ENCODE results near the gene F3. TPM values are rescaled to one million over a fixed set of nuclear protein-coding genes. Genes with fewer than 3 reads are reported as not detected.
"Not testable (repeated sequence)": the region's sequence is repeated elsewhere in the genome, so short reads cannot be mapped to it uniquely, and the experiment has no call there.

F3 gene
- total RNA-seq, 2 experiments from 2014 or later: 0.10 TPM; not detected in 1

DNA sequence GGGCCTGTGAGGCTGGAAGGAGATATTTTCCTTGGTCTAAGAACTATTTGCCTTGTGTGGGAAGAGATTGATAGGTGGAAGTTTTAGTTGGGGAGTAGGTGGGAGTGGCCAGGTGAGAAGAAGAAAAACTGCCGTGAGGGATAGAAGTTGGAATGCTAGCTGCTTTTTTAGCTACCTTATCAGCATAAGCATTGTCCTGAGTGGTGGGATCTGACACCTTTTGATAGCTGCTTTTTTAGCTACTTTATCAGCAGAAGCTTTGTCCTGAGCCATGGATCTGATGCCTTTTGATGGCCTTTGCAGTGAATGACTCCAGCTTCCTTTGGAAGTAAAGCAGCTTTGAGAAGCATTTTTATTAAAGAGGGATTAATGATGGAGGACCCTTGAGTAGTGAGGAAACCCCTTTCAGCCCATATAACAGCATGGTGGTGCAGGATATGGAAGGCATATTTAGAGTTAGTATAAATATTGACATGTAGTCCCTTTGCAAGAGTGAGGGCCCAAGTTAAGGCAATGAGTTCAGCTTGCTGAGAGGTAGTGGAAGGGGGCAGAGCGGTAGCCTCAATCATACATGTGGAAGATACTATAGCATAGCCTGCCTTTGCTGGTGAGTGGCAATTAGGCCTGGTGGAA lies 26.5 kb upstream of the F3 start:
- H3K27me3 Mint-ChIP-seq (ENCODE audit: low read depth); H3K4me3 Mint-ChIP-seq; H3K4me1 Mint-ChIP-seq (ENCODE audit: low read depth); H3K36me3 Mint-ChIP-seq (ENCODE audit: low read depth); H3K27ac Mint-ChIP-seq; DNase-seq; CTCF ChIA-PET; intact Hi-C loops (cut with micrococcal nuclease): not testable (repeated sequence)
- peaks cover 15% of the 10 kb centered on the region for H3K9me3 Mint-ChIP-seq

DNA sequence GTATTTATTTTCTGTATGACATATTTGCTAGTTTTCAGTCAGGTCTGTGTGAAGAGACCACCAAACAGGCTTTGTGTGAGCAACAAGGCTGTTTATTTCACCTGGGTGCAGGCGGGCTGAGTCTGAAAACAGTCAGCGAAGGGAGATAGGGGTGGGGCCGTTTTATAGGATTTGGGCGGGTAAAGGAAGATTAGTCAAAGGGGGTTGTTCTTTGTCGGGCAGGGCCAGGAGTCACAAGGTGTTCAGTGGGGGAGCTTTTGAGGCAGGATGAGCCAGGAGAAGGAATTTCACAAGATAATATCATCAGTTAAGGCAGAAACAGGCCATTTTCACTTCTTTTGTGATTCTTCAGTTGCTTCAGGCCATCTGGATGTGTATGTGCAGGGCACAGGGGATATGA lies 24.9 kb upstream of the F3 start:
- H3K36me3 Mint-ChIP-seq (ENCODE audit: low read depth); H3K4me1 Mint-ChIP-seq (ENCODE audit: low read depth); H3K27ac Mint-ChIP-seq; intact Hi-C loops (cut with micrococcal nuclease); H3K4me3 Mint-ChIP-seq; H3K27me3 Mint-ChIP-seq (ENCODE audit: low read depth); CTCF ChIA-PET; DNase-seq; H3K9me3 Mint-ChIP-seq: not testable (repeated sequence)

DNA sequence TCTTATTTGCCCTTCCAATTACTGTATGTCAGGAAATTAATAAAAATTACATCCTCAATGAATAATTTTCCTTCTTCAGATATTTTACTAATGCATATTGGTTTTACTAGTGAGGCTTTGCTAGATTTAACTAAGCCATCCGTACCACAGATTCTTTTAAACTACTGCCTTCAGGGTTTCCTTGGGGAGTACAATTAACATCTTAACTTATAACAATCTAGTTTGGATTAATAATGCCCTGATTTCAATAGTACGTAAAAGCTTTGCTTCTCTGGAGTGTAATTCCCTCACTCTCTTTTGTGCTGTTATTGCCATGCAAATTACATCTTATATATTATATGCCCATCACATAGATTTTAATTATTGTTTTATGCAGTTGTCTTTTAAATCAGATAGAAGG lies 24.3 kb upstream of the F3 start:
- DNase-seq: no peak
- CTCF ChIA-PET: interaction anchor here (1.1 kb wide), 1 partner anchor 17 kb away, joined by 6 read pairs; no protein-coding TSS in a partner anchor
- Mint-ChIP-seq H3K27ac (no peak overlapping the region), H3K4me3 (no peak overlapping the region), H3K27me3 (ENCODE audit: low read depth) (no peaks in the 10 kb centered on the region), H3K36me3 (ENCODE audit: low read depth) (no peaks in the 10 kb centered on the region), H3K9me3 (peaks cover 4% of the 10 kb centered on the region), H3K4me1 (ENCODE audit: low read depth) (no peaks in the 10 kb centered on the region)
- intact Hi-C loops (cut with micrococcal nuclease): no loop called here

DNA sequence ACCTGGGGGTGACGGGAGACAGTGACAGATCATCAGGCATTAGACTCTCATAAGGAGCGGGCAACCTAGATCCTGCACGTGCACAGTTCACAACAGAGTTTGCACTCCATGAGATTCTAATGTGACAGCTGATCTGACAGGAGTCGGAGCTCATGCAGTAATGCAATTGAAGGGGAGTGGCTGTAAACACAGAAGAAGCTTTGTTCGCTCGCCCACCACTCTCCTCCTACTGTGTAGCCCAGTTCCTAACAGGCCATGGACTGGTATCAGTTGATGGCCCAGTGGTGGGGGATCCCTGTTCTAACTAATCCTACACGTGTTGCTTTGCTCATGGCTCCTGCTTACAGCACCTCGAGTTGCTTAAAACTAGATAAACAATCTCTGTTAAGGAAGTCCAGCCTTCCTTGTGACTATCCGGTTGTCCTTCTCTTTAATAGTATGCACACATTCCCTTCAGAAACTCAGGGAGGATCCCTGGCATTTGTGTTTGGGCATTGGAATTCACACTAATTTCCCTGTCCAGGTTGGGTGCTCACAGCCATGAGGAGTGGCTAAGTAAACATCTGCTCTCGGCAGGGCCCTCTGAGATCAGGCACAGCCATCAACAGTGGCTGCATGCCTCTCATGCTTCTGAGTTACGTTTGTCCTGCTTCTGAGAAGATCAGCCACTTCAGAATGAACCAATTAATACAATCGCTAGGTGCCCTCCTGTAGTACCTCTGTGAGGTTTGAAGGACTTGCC lies 21.1 kb upstream of the F3 start:
- CTCF ChIA-PET: no interaction called here
- Mint-ChIP-seq H3K36me3 (ENCODE audit: low read depth) (no peaks in the 10 kb centered on the region), H3K27me3 (ENCODE audit: low read depth) (no peaks in the 10 kb centered on the region), H3K4me1 (ENCODE audit: low read depth) (no peaks in the 10 kb centered on the region), H3K9me3 (no peaks in the 10 kb centered on the region), H3K4me3 (no peak overlapping the region), H3K27ac (no peak overlapping the region)
- no peak for DNase-seq
- intact Hi-C loops (cut with micrococcal nuclease): no loop called here

DNA sequence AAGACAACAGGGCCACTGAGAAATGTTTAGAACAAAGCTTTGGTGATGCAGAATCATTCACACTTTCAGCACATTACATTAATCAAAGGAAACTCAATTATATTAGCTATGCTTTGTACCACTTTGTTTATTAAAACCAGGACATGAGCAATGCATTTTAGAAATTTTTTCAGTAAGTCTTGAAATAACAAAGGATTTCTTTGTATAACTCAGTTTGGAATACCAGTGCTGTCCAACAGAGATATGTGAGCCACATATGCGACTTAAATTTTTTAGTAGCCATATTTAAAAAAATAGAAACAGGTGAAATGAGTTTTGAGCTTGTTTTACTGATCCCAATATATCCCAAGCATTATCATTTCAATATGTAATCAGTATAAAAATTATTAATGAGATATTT lies 18.8 kb upstream of the F3 start:
- Mint-ChIP-seq H3K36me3 (ENCODE audit: low read depth) (no peaks in the 10 kb centered on the region), H3K9me3 (no peaks in the 10 kb centered on the region), H3K27ac (no peak overlapping the region), H3K4me1 (ENCODE audit: low read depth) (no peaks in the 10 kb centered on the region), H3K4me3 (no peak overlapping the region), H3K27me3 (ENCODE audit: low read depth) (no peaks in the 10 kb centered on the region)
- intact Hi-C loops (cut with micrococcal nuclease): no loop called here
- CTCF ChIA-PET: no interaction called here
- no peak for DNase-seq

DNA sequence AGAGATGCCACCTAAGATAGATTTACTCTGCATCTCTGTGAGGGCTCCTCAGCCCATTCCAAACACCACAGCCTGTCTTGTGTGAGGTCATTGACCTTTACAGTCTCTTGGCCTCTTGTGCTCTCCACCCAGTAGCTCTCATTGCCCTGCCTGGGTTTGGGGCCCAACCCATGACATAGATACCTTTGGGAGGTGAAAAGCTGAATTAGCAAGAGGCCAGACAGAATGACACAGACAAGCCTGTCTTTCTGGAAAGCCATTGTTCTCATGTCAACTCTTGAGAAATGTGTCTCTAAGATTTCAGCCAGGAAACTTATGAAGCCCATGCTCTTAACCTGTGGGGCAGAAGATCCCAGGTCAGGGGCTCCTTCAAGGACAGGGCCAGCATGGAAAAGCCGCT lies 18.4 kb upstream of the F3 start:
- CTCF ChIA-PET: no interaction called here
- DNase-seq: no peak
- intact Hi-C loops (cut with micrococcal nuclease): no loop called here
- Mint-ChIP-seq H3K4me1 (ENCODE audit: low read depth) (no peaks in the 10 kb centered on the region), H3K36me3 (ENCODE audit: low read depth) (no peaks in the 10 kb centered on the region), H3K27me3 (ENCODE audit: low read depth) (peaks cover 3% of the 10 kb centered on the region), H3K9me3 (no peaks in the 10 kb centered on the region), H3K4me3 (no peak overlapping the region), H3K27ac (no peak overlapping the region)

DNA sequence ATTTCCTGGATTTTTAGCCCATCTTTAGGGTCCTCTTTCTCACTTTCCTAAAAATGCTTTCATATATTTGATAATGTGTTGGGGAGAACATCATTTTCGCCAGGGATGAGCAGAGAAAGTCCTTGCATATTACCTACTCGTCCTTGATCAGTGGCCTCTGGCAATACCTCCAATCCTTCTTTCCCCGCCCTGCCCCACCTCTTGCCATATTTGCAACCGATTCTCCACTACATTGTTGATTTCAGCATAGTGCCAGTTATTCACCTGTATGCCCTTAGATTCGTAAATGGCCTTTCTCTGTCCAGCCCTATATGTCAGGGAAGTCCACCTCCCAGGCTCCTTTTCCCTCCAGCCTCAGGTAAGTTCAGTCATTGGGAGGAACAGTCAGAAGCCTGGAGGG lies 13.5 kb upstream of the F3 start:
- Mint-ChIP-seq H3K4me3 (no peak overlapping the region), H3K27me3 (ENCODE audit: low read depth) (peaks cover 5% of the 10 kb centered on the region), H3K36me3 (ENCODE audit: low read depth) (no peaks in the 10 kb centered on the region), H3K9me3 (no peaks in the 10 kb centered on the region), H3K27ac (no peak overlapping the region), H3K4me1 (ENCODE audit: low read depth) (no peaks in the 10 kb centered on the region)
- intact Hi-C loops (cut with micrococcal nuclease): no loop called here
- CTCF ChIA-PET: no interaction called here
- no peak for DNase-seq

DNA sequence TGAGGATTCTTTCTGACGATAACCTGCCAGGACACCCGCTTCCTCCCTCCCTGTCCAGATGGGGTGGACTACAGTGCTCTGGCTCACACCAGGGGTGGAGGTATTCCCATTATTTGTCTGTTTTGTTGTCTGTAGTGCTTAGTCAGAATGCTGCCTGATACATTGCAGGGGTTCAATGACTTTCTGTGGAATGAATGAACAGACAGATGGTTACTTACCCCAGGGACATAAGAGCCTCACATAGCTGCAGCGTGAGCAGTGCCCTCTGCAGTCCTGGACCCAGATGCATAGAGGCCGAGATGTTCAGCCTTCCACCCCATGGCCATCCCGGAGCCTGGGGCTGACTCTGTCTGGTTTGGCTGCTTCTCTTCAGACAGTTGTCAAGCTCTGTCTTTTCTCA lies 13.0 kb upstream of the F3 start:
- no peaks in the 10 kb centered on the region for H3K4me1 Mint-ChIP-seq (ENCODE audit: low read depth)
- intact Hi-C loops (cut with micrococcal nuclease): no loop called here

DNA sequence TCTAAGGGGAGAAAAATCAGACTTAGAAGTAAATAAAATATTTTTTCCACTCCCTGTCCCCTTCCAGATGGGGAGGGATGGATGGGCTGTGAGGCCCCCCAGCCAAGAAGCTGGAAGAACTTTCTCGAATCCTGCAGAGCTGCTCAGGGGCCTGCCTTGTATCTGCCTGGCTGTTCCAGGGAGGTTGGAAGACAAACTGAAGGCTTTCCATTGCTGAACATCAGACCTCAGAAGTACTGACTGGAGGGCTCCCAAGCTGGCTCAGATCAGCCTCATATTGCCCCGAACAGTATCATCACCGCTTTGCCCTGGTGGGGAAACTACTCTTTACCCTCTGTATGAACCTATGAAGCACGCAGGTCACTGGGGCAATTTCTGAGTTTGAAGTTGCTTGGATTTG lies 12.4 kb upstream of the F3 start:
- Mint-ChIP-seq H3K9me3 (no peaks in the 10 kb centered on the region), H3K27me3 (ENCODE audit: low read depth) (peaks cover 7% of the 10 kb centered on the region), H3K36me3 (ENCODE audit: low read depth) (no peaks in the 10 kb centered on the region), H3K4me3 (no peak overlapping the region), H3K4me1 (ENCODE audit: low read depth) (no peaks in the 10 kb centered on the region), H3K27ac (no peak overlapping the region)
- CTCF ChIA-PET: no interaction called here
- intact Hi-C loops (cut with micrococcal nuclease): no loop called here
- no peak for DNase-seq

More for the DNA sequence above, 13.0 kb upstream of the F3 start:
- H3K9me3 Mint-ChIP-seq: no peaks in the 10 kb centered on the region
- no peaks in the 10 kb centered on the region for H3K36me3 Mint-ChIP-seq (ENCODE audit: low read depth)
- CTCF ChIA-PET: no interaction called here
- H3K27ac Mint-ChIP-seq: no peak overlapping the region
- peaks cover 7% of the 10 kb centered on the region for H3K27me3 Mint-ChIP-seq (ENCODE audit: low read depth)
- H3K4me3 Mint-ChIP-seq: no peak overlapping the region
- no peak for DNase-seq

DNA sequence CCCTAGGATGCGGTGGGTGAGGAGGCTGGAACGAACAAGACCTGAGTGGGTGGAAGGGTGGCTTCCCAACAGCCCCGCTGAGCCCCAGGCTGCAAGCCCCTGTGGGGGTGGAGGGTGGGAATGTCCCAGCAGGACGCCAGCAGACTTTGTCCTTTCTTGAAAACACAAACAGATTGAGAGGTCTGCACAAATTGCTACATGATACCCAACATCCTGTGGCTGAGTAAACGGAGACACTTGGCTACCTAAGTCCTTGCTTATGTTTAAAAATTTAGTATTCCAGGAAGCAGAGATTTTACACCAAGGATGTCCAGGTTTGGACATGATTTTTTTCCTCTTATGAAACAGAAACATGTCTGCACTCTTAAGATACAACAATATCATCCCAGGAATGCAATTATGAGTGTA lies 11.8 kb upstream of the F3 start:
- H3K9me3 Mint-ChIP-seq: no peaks in the 10 kb centered on the region
- intact Hi-C loops (cut with micrococcal nuclease): no loop called here
- peaks cover 7% of the 10 kb centered on the region for H3K27me3 Mint-ChIP-seq (ENCODE audit: low read depth)
- no peak overlapping the region for H3K4me3 Mint-ChIP-seq
- no peaks in the 10 kb centered on the region for H3K4me1 Mint-ChIP-seq (ENCODE audit: low read depth)
- no peak overlapping the region for H3K27ac Mint-ChIP-seq
- DNase-seq: no peak
- no peaks in the 10 kb centered on the region for H3K36me3 Mint-ChIP-seq (ENCODE audit: low read depth)
- CTCF ChIA-PET: no interaction called here

DNA sequence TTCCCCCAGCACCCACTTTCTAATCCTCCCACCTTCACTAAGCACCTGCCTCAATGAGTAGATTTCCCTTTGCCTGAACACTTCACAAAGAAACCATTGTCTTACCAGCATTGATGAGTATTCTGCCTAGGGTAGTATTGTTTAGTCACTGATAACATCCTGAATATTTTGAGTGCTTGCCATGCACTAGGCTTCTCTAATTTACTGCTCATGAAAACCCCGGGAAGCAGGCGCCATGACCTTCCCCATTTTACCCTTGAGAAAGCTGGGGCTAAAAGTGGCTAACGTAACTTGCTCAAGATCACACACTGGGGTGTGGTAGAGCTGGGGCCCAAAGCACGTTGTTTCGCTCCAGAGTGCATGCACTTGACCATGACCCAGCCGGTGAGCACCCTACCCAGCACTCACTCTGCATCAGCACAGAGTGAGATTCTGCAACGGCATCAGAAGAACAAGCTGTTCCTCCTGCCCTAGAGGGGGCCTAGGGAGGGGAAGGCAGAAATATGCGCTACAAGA lies 10.6 kb upstream of the F3 start:
- DNase-seq: no peak
- Mint-ChIP-seq H3K27ac (no peak overlapping the region), H3K27me3 (ENCODE audit: low read depth) (peaks cover 7% of the 10 kb centered on the region), H3K9me3 (no peaks in the 10 kb centered on the region), H3K4me3 (no peak overlapping the region), H3K4me1 (ENCODE audit: low read depth) (no peaks in the 10 kb centered on the region), H3K36me3 (ENCODE audit: low read depth) (no peaks in the 10 kb centered on the region)
- CTCF ChIA-PET: no interaction called here
- intact Hi-C loops (cut with micrococcal nuclease): no loop called here

DNA sequence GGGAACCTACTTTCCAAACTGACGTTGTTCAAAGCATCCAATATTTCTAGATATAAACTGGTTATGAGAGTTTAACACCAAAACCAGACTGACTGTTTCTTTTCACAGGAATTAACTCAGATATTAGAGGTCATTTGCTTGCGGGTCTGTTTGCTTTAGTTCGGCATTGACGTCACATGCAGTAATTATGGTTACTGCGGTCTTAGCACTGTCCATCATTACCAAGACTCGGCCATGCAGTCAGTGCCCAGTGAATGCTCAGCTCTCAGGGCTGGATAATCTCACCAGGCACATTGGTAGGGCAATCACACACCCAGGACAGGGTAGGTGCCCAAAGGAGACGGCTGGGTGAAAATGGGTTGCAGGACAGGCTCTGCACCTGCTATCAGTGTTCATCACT lies 9.9 kb upstream of the F3 start:
- intact Hi-C loops (cut with micrococcal nuclease): no loop called here
- Mint-ChIP-seq H3K27ac (no peak overlapping the region), H3K4me1 (ENCODE audit: low read depth) (no peaks in the 10 kb centered on the region), H3K36me3 (ENCODE audit: low read depth) (no peaks in the 10 kb centered on the region), H3K9me3 (no peaks in the 10 kb centered on the region), H3K4me3 (no peak overlapping the region), H3K27me3 (ENCODE audit: low read depth) (peaks cover 13% of the 10 kb centered on the region)
- DNase-seq: no peak
- CTCF ChIA-PET: no interaction called here

DNA sequence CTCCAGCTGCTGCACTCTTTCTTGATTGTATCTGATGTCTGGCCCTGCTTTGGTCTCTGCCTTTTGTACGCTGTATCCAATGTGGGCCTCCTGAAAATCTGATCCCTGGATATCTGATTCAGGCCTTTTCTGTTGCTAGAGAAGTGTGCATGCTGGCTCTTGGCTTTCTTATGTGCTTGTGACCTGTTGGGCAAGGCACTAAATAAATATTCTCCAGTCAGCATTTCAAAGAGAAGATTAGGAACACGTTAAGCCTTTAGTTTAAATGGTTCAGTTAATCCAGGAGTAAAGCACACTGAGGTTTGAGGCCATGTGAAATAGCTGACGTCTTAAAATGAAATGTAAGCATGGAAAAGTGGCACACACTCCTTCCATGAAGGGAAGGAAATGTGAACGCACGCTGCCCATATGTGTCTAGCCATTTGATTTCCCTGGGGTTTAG lies 9.3 kb upstream of the F3 start:
- no peak overlapping the region for H3K4me3 Mint-ChIP-seq
- H3K27ac Mint-ChIP-seq: no peak overlapping the region
- peaks cover 17% of the 10 kb centered on the region for H3K27me3 Mint-ChIP-seq (ENCODE audit: low read depth)
- H3K4me1 Mint-ChIP-seq (ENCODE audit: low read depth): no peaks in the 10 kb centered on the region
- H3K9me3 Mint-ChIP-seq: no peaks in the 10 kb centered on the region
- intact Hi-C loops (cut with micrococcal nuclease): no loop called here
- no peaks in the 10 kb centered on the region for H3K36me3 Mint-ChIP-seq (ENCODE audit: low read depth)
- DNase-seq: no peak
- CTCF ChIA-PET: interaction anchor here (0.6 kb wide), 1 partner anchor 492 kb away, joined by 3 read pairs; no protein-coding TSS in a partner anchor
